Measurements from ENCODE around the gene PTGFRN. TPM values are rescaled to one million over a fixed set of nuclear protein-coding genes. Genes with fewer than 3 reads are reported as not detected.
"Not testable (repeated sequence)": the region's sequence is repeated elsewhere in the genome, so short reads cannot be mapped to it uniquely, and the experiment has no call there.

Gene PTGFRN
- total RNA-seq, 1 experiment from 2014 or later: 60.6 TPM

GRCh38 chr1:116875391-116875790 lies 34.3 kb upstream of the PTGFRN start:
- Histone ChIP-seq H3K36me3 (ENCODE audit: control insufficient read depth in 1 of 2, insufficient read depth in 2 of 2, low read length in 2 of 2) (no peaks in the 10 kb centered on the region), H3K4me2 (ENCODE audit: low read length) (no peak overlapping the region), H3K9ac (ENCODE audit: low read length) (no peak overlapping the region), H3K9me3 (ENCODE audit: control insufficient read depth in 1 of 2, insufficient read depth in 1 of 2, low read depth in 1 of 2, low read length in 2 of 2) (no peaks in the 10 kb centered on the region), H3K27me3 (ENCODE audit: insufficient read depth, low read length) (no peaks in the 10 kb centered on the region), H2AFZ (ENCODE audit: low read depth, low read length, poor library complexity, severe bottlenecking) (no peak overlapping the region), H3K9me2 (ENCODE audit: insufficient read depth) (no peaks in the 10 kb centered on the region), H3K27ac (ENCODE audit: low read depth, low read length) (no peak overlapping the region), H3K4me3 (replicated peaks in 1 of 2; ENCODE audit: low read depth in 1 of 2, low read length in 2 of 2) (no peak overlapping the region), H3K4me1 (ENCODE audit: control insufficient read depth in 1 of 2, insufficient read depth in 2 of 2, low read length in 2 of 2) (peaks cover 19 to 23% of the 10 kb centered on the region in 2 experiments), H3K79me2 (ENCODE audit: insufficient read depth, low read length) (no peaks in the 10 kb centered on the region), H4K20me1 (ENCODE audit: insufficient read depth) (no peaks in the 10 kb centered on the region)
- ChIA-PET POLR2A (no interaction called here), CTCF (interaction anchor here (0.7 kb wide), 1 partner anchor 8 kb away, joined by 3 read pairs; no protein-coding TSS in a partner anchor), RAD21 (ENCODE audit: low non-redundant PET in 1 of 2, low total read pairs in 2 of 2, uncharacterized antibody in 2 of 2, unreplicated experiment in 2 of 2) (no interaction called here)
- ATAC-seq (no peak), DNase-seq (ENCODE audit: low read depth, low spot score) (no peak)
- no TSS peak for BruUV-seq (replicated peaks)
- TF ChIP-seq POLR2A (IDR thresholded peaks at IDR 0.05; ENCODE audit: borderline replicate concordance, extremely low read depth, insufficient read depth, insufficient read length) (no peak), ZFX (IDR thresholded peaks at IDR 0.05) (no peak), FOSL1 (IDR thresholded peaks at IDR 0.05; ENCODE audit: low read depth) (no peak), EZH2 (IDR thresholded peaks at IDR 0.05) (no peak), POLR2AphosphoS5 (IDR thresholded peaks at IDR 0.05; ENCODE audit: low read depth, low read length) (no peak), SIN3A (IDR thresholded peaks at IDR 0.05; ENCODE audit: low read depth) (no peak)
- TF ChIP-seq, protein P1, sequence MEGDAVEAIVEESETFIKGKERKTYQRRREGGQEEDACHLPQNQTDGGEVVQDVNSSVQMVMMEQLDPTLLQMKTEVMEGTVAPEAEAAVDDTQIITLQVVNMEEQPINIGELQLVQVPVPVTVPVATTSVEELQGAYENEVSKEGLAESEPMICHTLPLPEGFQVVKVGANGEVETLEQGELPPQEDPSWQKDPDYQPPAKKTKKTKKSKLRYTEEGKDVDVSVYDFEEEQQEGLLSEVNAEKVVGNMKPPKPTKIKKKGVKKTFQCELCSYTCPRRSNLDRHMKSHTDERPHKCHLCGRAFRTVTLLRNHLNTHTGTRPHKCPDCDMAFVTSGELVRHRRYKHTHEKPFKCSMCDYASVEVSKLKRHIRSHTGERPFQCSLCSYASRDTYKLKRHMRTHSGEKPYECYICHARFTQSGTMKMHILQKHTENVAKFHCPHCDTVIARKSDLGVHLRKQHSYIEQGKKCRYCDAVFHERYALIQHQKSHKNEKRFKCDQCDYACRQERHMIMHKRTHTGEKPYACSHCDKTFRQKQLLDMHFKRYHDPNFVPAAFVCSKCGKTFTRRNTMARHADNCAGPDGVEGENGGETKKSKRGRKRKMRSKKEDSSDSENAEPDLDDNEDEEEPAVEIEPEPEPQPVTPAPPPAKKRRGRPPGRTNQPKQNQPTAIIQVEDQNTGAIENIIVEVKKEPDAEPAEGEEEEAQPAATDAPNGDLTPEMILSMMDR (IDR thresholded peaks at IDR 0.05 in 2 of 3, conservative IDR thresholded peaks at IDR 0.05 in 1 of 3; ENCODE audit: borderline replicate concordance in 1 of 3, insufficient read depth in 1 of 3, low read depth in 2 of 3, low read length in 2 of 3): no peak
- TF ChIP-seq, protein P2, sequence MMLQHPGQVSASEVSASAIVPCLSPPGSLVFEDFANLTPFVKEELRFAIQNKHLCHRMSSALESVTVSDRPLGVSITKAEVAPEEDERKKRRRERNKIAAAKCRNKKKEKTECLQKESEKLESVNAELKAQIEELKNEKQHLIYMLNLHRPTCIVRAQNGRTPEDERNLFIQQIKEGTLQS (IDR thresholded peaks at IDR 0.05): no peak
- intact Hi-C loops (cut with micrococcal nuclease): no loop called here

DNA sequence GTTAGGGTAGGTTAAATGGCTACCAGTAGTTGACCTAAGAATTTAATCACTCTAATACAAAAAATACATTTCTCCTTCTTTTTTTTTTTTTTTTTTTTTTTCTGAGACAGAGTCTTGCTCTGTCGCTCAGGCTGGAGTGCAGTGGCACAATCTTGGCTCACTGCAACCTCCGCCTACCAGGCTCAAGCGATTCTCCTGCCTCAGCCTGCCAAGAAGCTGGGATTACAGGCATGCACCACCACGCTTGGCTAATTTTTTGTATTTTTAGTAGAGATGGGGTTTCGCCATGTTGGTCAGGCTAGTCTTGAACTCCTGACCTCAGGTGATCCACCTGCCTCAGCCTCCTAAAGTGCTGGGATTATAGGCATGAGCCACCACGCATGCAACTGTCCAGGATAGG lies 33.8 kb upstream of the PTGFRN start:
- H3K9me2 ChIP-seq (ENCODE audit: insufficient read depth); H3K9me3 ChIP-seq (ENCODE audit: control insufficient read depth in 1 of 2, insufficient read depth in 1 of 2, low read depth in 1 of 2, low read length in 2 of 2); H3K36me3 ChIP-seq (ENCODE audit: control insufficient read depth in 1 of 2, insufficient read depth in 2 of 2, low read length in 2 of 2); H4K20me1 ChIP-seq (ENCODE audit: insufficient read depth); H3K27ac ChIP-seq (ENCODE audit: low read depth, low read length); DNase-seq (ENCODE audit: low read depth, low spot score); H3K4me3 ChIP-seq (replicated peaks in 1 of 2; ENCODE audit: low read depth in 1 of 2, low read length in 2 of 2); BruUV-seq (replicated peaks); CTCF ChIA-PET; intact Hi-C loops (cut with micrococcal nuclease); H3K27me3 ChIP-seq (ENCODE audit: insufficient read depth, low read length); H3K79me2 ChIP-seq (ENCODE audit: insufficient read depth, low read length); H3K4me2 ChIP-seq (ENCODE audit: low read length); POLR2A ChIA-PET; H2AFZ ChIP-seq (ENCODE audit: low read depth, low read length, poor library complexity, severe bottlenecking); ATAC-seq; RAD21 ChIA-PET (ENCODE audit: low non-redundant PET in 1 of 2, low total read pairs in 2 of 2, uncharacterized antibody in 2 of 2, unreplicated experiment in 2 of 2); H3K9ac ChIP-seq (ENCODE audit: low read length): not testable (repeated sequence)
- peaks cover 19 to 23% of the 10 kb centered on the region in 2 experiments for H3K4me1 ChIP-seq (ENCODE audit: control insufficient read depth in 1 of 2, insufficient read depth in 2 of 2, low read length in 2 of 2)

Measured in HCT116 (cell line).